ENCODE data around the gene OSGIN1. TPM values are rescaled to one million over a fixed set of nuclear protein-coding genes. Genes with fewer than 3 reads are reported as not detected.

Gene OSGIN1
- total and polyA plus RNA-seq, 3 donors from 2014 or later: 12.3 to 18.5 (median 13.5) TPM

DNA sequence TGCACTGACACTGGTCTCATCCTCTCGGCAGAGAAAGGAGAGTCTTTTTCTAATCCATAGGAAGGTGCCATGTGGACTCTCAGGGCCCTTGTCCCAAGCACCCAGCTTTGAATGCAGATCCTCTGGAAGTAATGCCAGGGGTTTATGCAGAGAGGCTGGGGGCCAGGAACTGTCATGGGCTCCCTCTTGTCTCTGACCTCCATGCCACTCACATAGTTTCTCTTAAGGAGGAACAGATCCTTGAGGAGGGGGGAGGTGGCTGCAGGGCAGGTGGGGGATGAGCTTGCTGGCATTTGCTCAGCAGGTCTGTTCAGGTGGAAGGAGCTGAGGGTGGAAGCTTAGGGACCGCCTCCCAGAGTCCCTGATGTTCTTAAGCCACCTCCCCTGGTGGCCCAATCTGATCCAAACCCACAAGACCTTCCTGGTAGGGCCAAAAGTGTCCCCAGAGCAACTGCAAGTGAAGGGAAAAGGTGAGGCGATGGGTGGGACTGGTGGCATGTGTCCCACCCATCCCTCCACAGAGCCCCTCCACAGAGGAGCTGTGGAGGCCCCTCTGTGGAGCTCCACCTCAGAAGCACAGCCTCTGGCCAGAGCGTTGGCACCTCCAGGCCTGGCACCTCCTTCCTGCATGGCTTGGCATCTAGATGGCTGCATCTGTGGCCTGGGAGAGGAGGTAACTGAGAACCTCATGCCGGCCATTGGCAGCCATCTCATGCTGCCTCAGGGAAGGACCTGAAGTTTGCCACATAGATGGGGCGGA, 24.2 kb downstream of the OSGIN1 start:
- no peak overlapping the region for H3K4me3 ChIP-seq
- H3K27ac ChIP-seq: no peak overlapping the region
- H3K27me3 ChIP-seq: no peaks in the 10 kb centered on the region
- H3K36me3 ChIP-seq (ENCODE audit: low read depth, missing control alignments): no peaks in the 10 kb centered on the region
- no peak for TF ChIP-seq CTCF (IDR thresholded peaks at IDR 0.05)
- no peak for TF ChIP-seq POLR2A (IDR thresholded peaks at IDR 0.05)
- H3K4me1 ChIP-seq: no peaks in the 10 kb centered on the region
- DNase-seq: no peak
- WGBS, 2 donors: 86 to 93% methylated on average over 3 to 6 of the region's 6 CpGs
- H3K9me3 ChIP-seq: no peaks in the 10 kb centered on the region
- intact Hi-C loops (cut with DNase I; ENCODE audit: low total_unique reads): no loop called here

DNA sequence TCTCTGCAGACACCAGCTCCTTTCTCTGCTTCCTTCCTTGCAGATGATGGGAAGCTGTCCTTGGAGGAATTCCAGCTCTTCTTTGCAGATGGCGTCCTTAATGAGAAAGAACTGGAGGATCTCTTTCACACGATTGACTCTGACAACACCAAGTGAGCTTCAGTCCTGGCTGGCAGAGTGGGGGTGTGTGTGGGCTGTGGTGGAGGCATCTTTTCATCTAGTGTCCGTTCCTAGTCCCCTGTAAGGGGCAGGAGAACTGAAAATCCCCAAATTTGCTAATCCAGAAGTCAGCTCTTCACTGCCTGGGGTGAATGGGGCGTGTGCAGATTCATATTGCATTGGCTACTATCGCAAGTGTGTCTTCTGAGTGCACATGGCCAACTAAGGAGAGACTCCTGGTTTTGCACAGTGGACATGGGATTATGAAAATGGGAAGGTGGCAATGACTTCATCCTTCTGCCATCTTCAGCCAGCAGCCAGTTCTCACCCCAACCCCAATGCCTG, 25.4 kb downstream of the OSGIN1 start:
- no peak for DNase-seq
- intact Hi-C loops (cut with DNase I; ENCODE audit: low total_unique reads): no loop called here
- Histone ChIP-seq H3K4me3 (no peak overlapping the region), H3K27ac (no peak overlapping the region), H3K4me1 (no peaks in the 10 kb centered on the region), H3K9me3 (no peaks in the 10 kb centered on the region), H3K27me3 (no peaks in the 10 kb centered on the region), H3K36me3 (ENCODE audit: low read depth, missing control alignments) (no peaks in the 10 kb centered on the region)
- TF ChIP-seq POLR2A (IDR thresholded peaks at IDR 0.05): no peak
- TF ChIP-seq CTCF (IDR thresholded peaks at IDR 0.05): no peak
- 64 to 78% methylated on average over 3 to 5 of the region's 5 CpGs for WGBS, 2 donors

DNA sequence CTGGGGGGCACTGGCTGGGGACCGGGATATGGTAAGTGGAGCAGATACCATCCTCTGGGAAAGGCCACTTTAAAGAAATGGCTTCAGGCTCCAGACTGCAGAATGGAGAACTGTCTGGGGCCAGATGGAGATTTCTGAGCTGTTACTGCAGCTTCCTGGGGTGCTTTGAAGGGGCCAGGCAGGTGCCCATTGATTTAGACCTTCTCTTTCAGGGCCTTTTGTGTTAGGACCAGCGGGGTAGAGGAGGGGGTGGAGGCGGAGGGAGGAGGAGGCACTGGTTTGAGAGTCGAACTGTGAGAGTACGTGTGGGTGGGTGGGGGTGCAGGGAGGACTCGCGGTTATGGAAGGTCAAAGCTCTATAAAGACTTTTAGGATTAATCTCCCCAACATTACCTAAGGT, 26.4 kb downstream of the OSGIN1 start:
- Histone ChIP-seq H3K4me1 (no peaks in the 10 kb centered on the region), H3K36me3 (ENCODE audit: low read depth, missing control alignments) (no peaks in the 10 kb centered on the region), H3K9me3 (no peaks in the 10 kb centered on the region), H3K27ac (no peak overlapping the region), H3K4me3 (no peak overlapping the region), H3K27me3 (no peaks in the 10 kb centered on the region)
- 91 to 94% methylated on average over 7 of the region's 7 CpGs for WGBS, 2 donors
- intact Hi-C loops (cut with DNase I; ENCODE audit: low total_unique reads): no loop called here
- TF ChIP-seq CTCF (IDR thresholded peaks at IDR 0.05): no peak
- TF ChIP-seq POLR2A (IDR thresholded peaks at IDR 0.05): no peak
- DNase-seq: no peak

GRCh38 chr16:83980794-83981193, 27.8 kb downstream of the OSGIN1 start:
- Histone ChIP-seq H3K4me1 (no peaks in the 10 kb centered on the region), H3K4me3 (no peak overlapping the region), H3K27ac (no peak overlapping the region), H3K36me3 (ENCODE audit: low read depth, missing control alignments) (no peaks in the 10 kb centered on the region), H3K9me3 (no peaks in the 10 kb centered on the region), H3K27me3 (no peaks in the 10 kb centered on the region)
- intact Hi-C loops (cut with DNase I; ENCODE audit: low total_unique reads): no loop called here
- TF ChIP-seq POLR2A (IDR thresholded peaks at IDR 0.05) (no peak), CTCF (IDR thresholded peaks at IDR 0.05) (no peak)
- DNase-seq: no peak
- WGBS, 2 donors: 92 to 93% methylated on average over 1 to 2 of the region's 2 CpGs

DNA sequence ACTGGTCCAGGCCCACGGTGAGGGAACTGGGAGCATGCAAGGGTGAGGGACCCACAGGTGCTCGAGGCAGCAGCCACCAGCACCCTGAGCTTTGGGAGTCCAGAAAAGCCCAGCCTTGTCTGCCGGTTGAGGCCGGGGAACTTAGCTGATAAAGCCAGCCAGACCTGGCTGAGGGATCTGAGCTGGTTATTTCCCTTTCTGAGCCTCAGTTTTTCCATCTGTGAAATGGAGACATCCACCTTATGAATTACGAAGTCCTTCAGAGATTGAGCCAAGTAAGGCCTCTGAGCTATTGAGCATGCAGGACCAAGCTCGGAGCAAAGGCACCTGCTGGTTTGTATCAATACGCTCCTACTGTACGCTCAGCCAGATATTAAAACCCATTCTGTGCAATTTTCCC, 28.8 kb downstream of the OSGIN1 start:
- H3K36me3 ChIP-seq (ENCODE audit: low read depth, missing control alignments): no peaks in the 10 kb centered on the region
- no peaks in the 10 kb centered on the region for H3K27me3 ChIP-seq
- no peaks in the 10 kb centered on the region for H3K9me3 ChIP-seq
- intact Hi-C loops (cut with DNase I; ENCODE audit: low total_unique reads): no loop called here
- 94% methylated on average over 8 of the region's 8 CpGs for WGBS, 2 donors
- no peak for DNase-seq
- no peaks in the 10 kb centered on the region for H3K4me1 ChIP-seq
- TF ChIP-seq CTCF (IDR thresholded peaks at IDR 0.05): no peak
- TF ChIP-seq POLR2A (IDR thresholded peaks at IDR 0.05): no peak
- H3K27ac ChIP-seq: no peak overlapping the region
- no peak overlapping the region for H3K4me3 ChIP-seq
